Hepatocyte (in vitro differentiated cells): ENCODE measurements around the gene SDK1.

Experiments
- CTCF ChIP-seq: fragments of 200-600 bp; sonication (generic); IDR thresholded peaks from 2 replicates; pipeline ENCODE4 v1.5.1; 2016; ENCODE audit warnings: antibody characterized with exemption, mild to moderate bottlenecking; ENCODE audit not compliant: poor library complexity
- EZH2 ChIP-seq: fragments of 200-600 bp; sonication (generic); IDR thresholded peaks from 2 replicates; pipeline ENCODE4 v1.6.1; 2016; ENCODE audit warnings: antibody characterized with exemption, mild to moderate bottlenecking, borderline replicate concordance

- no peak for TF ChIP-seq CTCF
- no peak for TF ChIP-seq EZH2
Measured at GRCh38 chr7:3968234-3968633, 667.2 kb downstream of the SDK1 start.
